ENCODE measurements around the gene SH3BP5L.

Gene SH3BP5L

DNA sequence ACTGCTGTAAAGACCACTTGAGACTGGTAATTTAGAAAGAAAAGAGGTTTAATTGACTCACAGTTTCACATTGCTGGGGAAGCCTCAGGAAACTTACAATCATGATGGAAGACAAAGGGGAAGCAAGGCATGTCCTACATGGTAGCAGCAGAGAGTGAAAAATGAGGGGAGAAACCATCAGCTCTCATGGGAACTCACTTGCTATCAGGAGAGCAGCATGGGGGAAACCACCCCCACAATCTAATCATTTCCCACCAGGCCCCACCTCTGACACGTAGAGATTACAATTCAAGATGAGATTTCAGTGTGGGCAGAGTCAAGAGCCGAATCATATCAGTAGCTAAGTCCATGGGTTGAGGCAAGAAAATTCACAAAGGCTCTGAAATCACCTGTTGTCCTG, 46.4 kb downstream of the SH3BP5L start:
- TF ChIP-seq FOXP2 (optimal IDR thresholded peaks at IDR 0.05; ENCODE audit: borderline replicate concordance, extremely low read depth, extremely low read length, insufficient read depth) (no peak), POLR2AphosphoS5 (IDR thresholded peaks at IDR 0.05; ENCODE audit: low read depth, low read length) (no peak), REST (IDR thresholded peaks at IDR 0.05; ENCODE audit: insufficient read depth in 1 of 2, low read depth in 2 of 2, low read length in 2 of 2) (no peak), TAF1 (IDR thresholded peaks at IDR 0.05; ENCODE audit: borderline replicate concordance, insufficient read depth, low read length) (no peak), SIN3A (IDR thresholded peaks at IDR 0.05; ENCODE audit: borderline replicate concordance, insufficient read depth, low read length) (no peak)

GRCh38 chr1:248778906-248779305, 46.8 kb downstream of the SH3BP5L start:
- TF ChIP-seq REST (IDR thresholded peaks at IDR 0.05; ENCODE audit: insufficient read depth in 1 of 2, low read depth in 2 of 2, low read length in 2 of 2) (no peak), POLR2AphosphoS5 (IDR thresholded peaks at IDR 0.05; ENCODE audit: low read depth, low read length) (no peak), SIN3A (IDR thresholded peaks at IDR 0.05; ENCODE audit: borderline replicate concordance, insufficient read depth, low read length) (no peak), TAF1 (IDR thresholded peaks at IDR 0.05; ENCODE audit: borderline replicate concordance, insufficient read depth, low read length) (no peak), FOXP2 (optimal IDR thresholded peaks at IDR 0.05; ENCODE audit: borderline replicate concordance, extremely low read depth, extremely low read length, insufficient read depth) (no peak)

DNA sequence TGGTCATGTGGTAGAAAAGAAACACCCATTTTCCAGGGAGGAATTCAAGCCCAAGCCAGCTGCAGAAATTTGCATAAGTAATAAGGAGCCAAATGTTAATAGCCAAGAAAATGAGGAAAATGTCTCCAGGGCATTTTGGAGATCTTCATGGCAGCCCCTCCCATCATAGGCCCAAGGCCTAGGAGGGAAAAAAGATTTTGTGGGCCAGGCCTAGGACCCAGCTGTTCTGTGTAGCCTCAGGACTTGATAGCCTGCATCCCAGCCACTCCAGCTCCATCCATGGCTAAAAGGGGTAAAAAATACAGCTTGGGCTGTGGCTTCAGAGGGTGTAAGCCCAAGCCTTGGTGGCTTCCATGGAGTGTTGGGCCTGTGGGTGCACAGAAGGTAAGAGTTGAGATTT, 48.7 kb downstream of the SH3BP5L start:
- TF ChIP-seq REST (IDR thresholded peaks at IDR 0.05; ENCODE audit: insufficient read depth in 1 of 2, low read depth in 2 of 2, low read length in 2 of 2) (no peak), TAF1 (IDR thresholded peaks at IDR 0.05; ENCODE audit: borderline replicate concordance, insufficient read depth, low read length) (no peak), POLR2AphosphoS5 (IDR thresholded peaks at IDR 0.05; ENCODE audit: low read depth, low read length) (no peak), FOXP2 (optimal IDR thresholded peaks at IDR 0.05; ENCODE audit: borderline replicate concordance, extremely low read depth, extremely low read length, insufficient read depth) (no peak), SIN3A (IDR thresholded peaks at IDR 0.05; ENCODE audit: borderline replicate concordance, insufficient read depth, low read length) (no peak)

GRCh38 chr1:248775441-248775840, 50.3 kb downstream of the SH3BP5L start:
- TF ChIP-seq REST (IDR thresholded peaks at IDR 0.05; ENCODE audit: insufficient read depth in 1 of 2, low read depth in 2 of 2, low read length in 2 of 2) = no peak
- no peak for TF ChIP-seq SIN3A (IDR thresholded peaks at IDR 0.05; ENCODE audit: borderline replicate concordance, insufficient read depth, low read length)
- no peak for TF ChIP-seq POLR2AphosphoS5 (IDR thresholded peaks at IDR 0.05; ENCODE audit: low read depth, low read length)
- no peak for TF ChIP-seq TAF1 (IDR thresholded peaks at IDR 0.05; ENCODE audit: borderline replicate concordance, insufficient read depth, low read length)
- no peak for TF ChIP-seq FOXP2 (optimal IDR thresholded peaks at IDR 0.05; ENCODE audit: borderline replicate concordance, extremely low read depth, extremely low read length, insufficient read depth)
